IPS-15b (cell line): ENCODE data around the gene RNF222.

ENCODE experiments used
- H3K27me3 ChIP-seq: one replicate; pipeline ENCODE4 v1.6.1; 2013; ENCODE audit warnings: low read length; ENCODE audit not compliant: control insufficient read depth, insufficient read depth
- H3K36me3 ChIP-seq: one replicate; pipeline ENCODE4 v1.6.1; 2013; ENCODE audit warnings: low read length; ENCODE audit not compliant: control insufficient read depth, insufficient read depth
- H3K4me1 ChIP-seq: one replicate; pipeline ENCODE4 v1.6.1; 2013; ENCODE audit warnings: mild to moderate bottlenecking, low read length; ENCODE audit not compliant: control insufficient read depth, insufficient read depth
- H3K4me3 ChIP-seq: one replicate; pipeline ENCODE4 v1.5.1; 2013; ENCODE audit warnings: low read depth, low read length
- H3K9ac ChIP-seq: one replicate; pipeline ENCODE4 v1.6.1; 2013; ENCODE audit warnings: low read depth, mild to moderate bottlenecking, low read length
- H3K9me3 ChIP-seq: one replicate; pipeline ENCODE4 v1.6.1; 2013; ENCODE audit warnings: mild to moderate bottlenecking, low read length; ENCODE audit not compliant: control insufficient read depth, insufficient read depth

RNF222 gene

DNA sequence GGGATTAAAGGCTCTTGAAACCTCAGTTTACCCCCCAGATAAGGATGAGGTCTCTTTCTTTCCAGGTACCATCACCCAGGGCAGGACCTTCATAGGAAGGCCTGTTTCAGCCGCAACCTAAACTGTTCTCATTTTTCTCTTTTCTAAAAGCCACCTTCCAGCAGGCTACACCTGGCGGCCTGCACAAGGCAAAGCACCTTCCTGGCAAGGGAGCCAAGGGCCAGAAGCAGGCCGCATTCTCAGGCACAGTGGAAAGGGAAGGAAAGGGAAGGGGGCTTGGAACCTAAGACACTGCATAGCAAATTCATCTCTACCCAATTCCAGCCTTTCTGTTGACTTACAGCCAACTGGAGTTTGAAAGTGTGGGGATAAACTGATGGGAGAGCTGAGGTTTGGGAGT is 29.2 kb upstream of the RNF222 start:
- H3K36me3 ChIP-seq = no peaks in the 10 kb centered on the region
- no peaks in the 10 kb centered on the region for H3K4me1 ChIP-seq
- no peaks in the 10 kb centered on the region for H3K27me3 ChIP-seq
- H3K9me3 ChIP-seq = no peaks in the 10 kb centered on the region
- no peak overlapping the region for H3K9ac ChIP-seq
- no peak overlapping the region for H3K4me3 ChIP-seq

DNA sequence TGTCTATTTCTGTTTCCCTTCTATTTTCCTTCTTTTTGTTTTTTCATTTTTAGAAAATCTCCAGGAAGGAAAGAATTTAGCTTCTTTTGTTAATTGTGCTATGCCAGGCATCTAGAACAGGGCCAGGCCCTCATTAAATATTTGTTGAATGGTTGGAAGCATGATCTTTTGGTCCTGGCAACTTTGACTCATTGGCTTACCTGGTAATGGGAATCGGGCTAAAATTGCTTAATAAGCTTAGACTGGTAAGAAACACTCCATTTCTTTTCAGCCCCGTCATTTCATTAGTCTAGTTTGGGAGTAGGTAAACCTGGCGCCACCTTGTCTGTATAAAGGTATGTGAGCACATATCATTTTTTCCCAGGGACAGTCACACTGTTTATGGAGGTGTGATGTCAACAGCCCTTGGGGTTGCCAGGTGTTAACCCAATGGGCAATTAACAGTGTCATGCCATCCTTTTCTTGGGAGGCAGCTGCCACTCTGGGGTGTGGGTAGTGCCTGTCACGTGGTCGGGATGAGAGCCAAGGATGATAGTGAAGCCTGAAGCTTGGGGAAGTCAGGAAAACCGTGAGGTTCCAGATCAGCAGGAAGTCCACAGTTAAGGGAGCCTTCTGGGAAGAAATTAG is 28.6 kb upstream of the RNF222 start:
- H3K9ac ChIP-seq = no peak overlapping the region
- no peaks in the 10 kb centered on the region for H3K27me3 ChIP-seq
- no peak overlapping the region for H3K4me3 ChIP-seq
- H3K4me1 ChIP-seq = no peaks in the 10 kb centered on the region
- no peaks in the 10 kb centered on the region for H3K36me3 ChIP-seq
- H3K9me3 ChIP-seq = no peaks in the 10 kb centered on the region

DNA sequence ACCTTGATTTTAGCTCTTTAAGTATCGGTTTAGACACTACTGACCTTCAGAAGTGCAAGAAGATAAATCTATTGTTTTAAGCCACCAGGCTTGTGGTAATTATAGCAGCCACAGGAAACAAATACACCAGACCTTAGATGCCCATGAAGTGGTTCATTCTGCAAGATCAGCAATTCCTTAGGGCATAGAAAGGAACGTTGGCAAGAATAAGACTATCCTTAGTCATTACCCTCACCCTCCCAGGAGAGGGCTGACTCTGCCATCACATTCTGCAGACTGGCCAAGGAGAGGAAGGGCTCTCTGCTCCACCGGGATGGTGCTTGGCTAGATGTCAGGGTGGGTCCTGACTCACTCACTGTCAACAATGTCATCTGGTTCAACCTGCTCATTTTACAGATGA is 23.9 kb upstream of the RNF222 start:
- no peak overlapping the region for H3K9ac ChIP-seq
- H3K36me3 ChIP-seq = no peaks in the 10 kb centered on the region
- H3K27me3 ChIP-seq = no peaks in the 10 kb centered on the region
- H3K9me3 ChIP-seq = no peaks in the 10 kb centered on the region
- H3K4me1 ChIP-seq = no peaks in the 10 kb centered on the region
- no peak overlapping the region for H3K4me3 ChIP-seq

DNA sequence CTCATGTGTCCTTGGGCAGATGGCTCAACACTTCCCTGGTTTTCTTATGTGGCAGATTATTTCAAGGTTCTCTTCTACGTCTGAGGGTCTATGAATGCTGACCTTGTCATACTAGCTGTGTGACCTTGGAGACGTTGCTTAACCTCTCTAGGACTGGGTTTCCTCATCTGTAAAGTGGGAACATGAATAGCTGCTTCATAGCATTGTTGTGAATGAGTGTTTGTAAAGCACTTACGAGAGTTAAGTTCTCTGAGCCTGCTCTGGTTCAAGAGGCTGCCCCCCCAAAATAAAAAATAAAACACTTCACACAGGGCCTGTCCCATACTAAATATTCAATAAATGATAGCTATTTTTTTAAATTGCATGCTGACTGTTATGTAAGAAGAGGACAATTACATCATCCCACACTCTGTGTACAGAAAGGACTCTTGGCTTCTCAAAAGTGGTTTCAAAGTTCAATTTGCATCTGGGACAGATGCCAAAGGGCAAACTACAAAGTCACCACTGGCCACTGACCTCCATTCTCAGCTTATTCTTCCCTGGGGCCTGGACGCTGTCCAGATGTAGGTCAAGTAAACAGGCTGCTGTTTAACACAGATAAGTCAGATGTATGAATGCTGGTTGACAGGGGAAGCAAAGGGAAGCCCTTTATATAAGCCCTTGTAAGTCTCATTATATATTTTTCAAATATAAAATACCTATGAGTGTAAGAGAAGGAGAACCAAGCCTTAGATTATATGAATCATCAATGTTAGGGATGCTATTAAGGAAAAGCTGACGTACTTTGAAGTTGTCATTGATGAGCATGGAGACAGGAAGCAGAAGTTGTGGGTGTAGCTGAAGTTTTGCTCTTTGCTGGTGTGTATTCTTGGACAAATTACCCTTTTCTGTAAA is 22.7 kb upstream of the RNF222 start:
- no peak overlapping the region for H3K9ac ChIP-seq
- H3K36me3 ChIP-seq = no peaks in the 10 kb centered on the region
- no peaks in the 10 kb centered on the region for H3K27me3 ChIP-seq
- no peak overlapping the region for H3K4me3 ChIP-seq
- no peaks in the 10 kb centered on the region for H3K9me3 ChIP-seq
- no peaks in the 10 kb centered on the region for H3K4me1 ChIP-seq

DNA sequence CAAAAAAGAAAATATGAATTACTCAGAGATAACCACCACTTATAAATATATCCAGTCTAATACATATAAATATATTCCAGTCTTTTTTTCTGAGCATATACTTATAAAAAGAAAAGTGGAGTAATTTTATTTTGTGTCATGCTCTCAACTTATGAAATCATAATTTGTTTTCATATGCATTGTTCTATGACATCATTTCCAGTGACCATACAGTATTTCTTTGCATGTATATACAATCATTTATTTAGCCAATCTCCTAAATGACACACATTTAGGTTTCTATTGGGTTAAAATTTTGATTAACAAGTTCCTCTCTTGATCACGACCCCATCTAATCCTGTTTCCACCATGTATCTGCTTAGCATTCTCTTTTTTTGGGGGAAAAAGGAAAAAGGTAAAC is 21.7 kb upstream of the RNF222 start:
- Histone ChIP-seq H3K4me3 (no peak overlapping the region), H3K9me3 (no peaks in the 10 kb centered on the region), H3K36me3 (no peaks in the 10 kb centered on the region), H3K9ac (no peak overlapping the region), H3K4me1 (no peaks in the 10 kb centered on the region), H3K27me3 (no peaks in the 10 kb centered on the region)

DNA sequence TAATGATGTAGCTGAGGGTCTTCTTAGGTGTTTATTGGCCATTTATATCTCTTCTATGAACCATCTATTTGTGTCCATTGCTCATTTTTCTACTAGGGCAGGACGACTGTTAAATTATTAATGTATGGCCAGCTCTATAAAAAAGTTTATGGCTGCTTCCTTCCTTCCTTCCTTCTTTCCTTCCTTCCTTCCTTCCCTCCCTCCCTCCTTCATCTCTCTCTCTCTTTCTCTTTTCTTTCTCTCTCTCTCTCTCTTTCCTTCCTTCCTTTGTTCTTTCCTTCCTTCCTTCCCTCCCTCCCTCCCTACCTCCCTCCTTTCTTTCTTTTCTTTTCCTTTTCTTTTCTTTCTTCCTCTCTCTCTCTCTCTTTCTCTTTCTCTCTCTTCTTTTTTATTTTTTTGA is 20.8 kb upstream of the RNF222 start:
- Histone ChIP-seq H3K9ac (no peak overlapping the region), H3K4me3 (no peak overlapping the region), H3K36me3 (no peaks in the 10 kb centered on the region), H3K9me3 (no peaks in the 10 kb centered on the region), H3K27me3 (no peaks in the 10 kb centered on the region), H3K4me1 (no peaks in the 10 kb centered on the region)

DNA sequence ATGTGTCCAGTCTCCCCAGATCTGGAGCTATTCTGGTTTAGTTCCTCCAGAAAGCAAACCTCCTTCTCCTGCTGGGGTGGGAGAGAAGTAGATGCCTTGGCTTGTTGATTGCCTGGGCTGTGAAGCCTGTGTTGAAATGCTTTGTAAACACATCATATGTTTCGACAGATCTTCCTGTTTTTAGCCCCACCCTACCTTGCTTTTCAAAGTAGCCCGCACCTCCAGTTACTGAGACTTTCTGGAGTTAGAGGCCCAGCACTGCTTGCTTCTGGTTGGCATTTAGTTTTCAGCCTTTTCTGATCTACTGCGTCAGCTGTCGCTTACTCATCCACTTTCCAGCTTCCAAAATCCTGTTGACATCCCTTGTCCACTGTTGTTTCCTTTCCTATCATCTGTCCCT is 20.2 kb upstream of the RNF222 start:
- Histone ChIP-seq H3K9ac (no peak overlapping the region), H3K27me3 (no peaks in the 10 kb centered on the region), H3K4me3 (no peak overlapping the region), H3K4me1 (no peaks in the 10 kb centered on the region), H3K36me3 (no peaks in the 10 kb centered on the region), H3K9me3 (no peaks in the 10 kb centered on the region)

DNA sequence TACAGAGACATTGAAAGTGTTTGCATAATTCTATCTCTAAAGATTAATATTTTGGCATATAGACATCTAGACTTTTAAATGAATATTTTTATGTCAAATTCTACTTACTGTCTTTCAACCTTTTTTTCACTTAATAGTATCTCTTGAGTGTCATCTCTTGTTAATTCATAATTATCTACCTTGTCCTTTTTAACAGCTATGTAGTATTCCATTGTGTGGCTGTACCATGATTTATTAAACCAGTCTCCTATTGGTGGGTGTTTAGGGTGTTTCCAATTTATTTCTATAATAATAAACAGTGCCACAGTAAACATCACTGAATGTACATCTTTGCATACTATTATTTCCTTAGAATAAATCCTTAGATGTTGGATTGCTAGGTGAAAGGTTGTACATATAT is 16.3 kb upstream of the RNF222 start:
- no peaks in the 10 kb centered on the region for H3K27me3 ChIP-seq

DNA sequence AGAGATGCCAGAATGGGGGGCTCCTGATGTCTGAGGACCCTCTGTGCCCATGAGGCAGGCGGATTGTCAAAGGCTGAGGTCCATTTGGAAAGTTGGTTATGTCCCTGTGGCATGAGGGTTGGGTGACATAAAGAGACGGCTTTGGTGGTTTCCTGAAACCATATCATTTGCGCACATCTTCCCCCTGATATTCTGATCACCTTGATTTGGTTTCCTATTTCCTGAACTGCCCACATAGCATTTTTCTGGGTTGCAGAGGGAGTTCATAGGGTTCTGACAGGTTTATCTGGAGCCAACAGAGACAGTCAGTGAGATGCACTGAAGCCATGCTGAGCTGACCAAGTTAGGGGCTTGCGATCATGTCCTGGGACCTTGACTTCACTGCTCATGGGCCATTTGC is 15.7 kb upstream of the RNF222 start:
- Histone ChIP-seq H3K9ac (no peak overlapping the region), H3K9me3 (no peaks in the 10 kb centered on the region), H3K36me3 (no peaks in the 10 kb centered on the region), H3K4me1 (peaks cover 3% of the 10 kb centered on the region), H3K4me3 (no peak overlapping the region), H3K27me3 (no peaks in the 10 kb centered on the region)

More for the DNA sequence above, 16.3 kb upstream of the RNF222 start:
- H3K9me3 ChIP-seq = no peaks in the 10 kb centered on the region
- peaks cover 3% of the 10 kb centered on the region for H3K4me1 ChIP-seq
- H3K4me3 ChIP-seq = no peak overlapping the region
- H3K36me3 ChIP-seq = no peaks in the 10 kb centered on the region
- no peak overlapping the region for H3K9ac ChIP-seq

DNA sequence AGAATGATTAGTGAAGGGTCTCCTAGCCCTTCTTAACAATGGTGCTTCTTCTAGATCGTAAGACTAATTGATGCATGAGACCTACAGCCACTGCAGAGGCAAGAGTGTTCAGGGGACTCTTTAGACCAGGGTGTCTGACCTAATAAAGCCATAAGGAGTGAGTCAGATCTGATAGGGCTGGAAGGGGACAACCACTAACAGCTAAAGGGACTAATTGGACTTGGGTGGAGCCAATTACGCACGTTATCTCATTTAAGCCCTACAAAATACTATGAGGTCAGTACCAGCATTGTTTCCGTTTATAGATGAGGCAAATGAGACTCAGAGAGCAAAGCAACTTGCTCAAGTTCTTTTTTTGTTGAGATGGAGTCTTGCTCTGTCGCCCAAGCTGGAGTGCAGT is 14.5 kb upstream of the RNF222 start:
- Histone ChIP-seq H3K27me3 (no peaks in the 10 kb centered on the region), H3K36me3 (no peaks in the 10 kb centered on the region), H3K4me1 (peaks cover 6% of the 10 kb centered on the region), H3K9ac (no peak overlapping the region), H3K4me3 (no peak overlapping the region), H3K9me3 (no peaks in the 10 kb centered on the region)

DNA sequence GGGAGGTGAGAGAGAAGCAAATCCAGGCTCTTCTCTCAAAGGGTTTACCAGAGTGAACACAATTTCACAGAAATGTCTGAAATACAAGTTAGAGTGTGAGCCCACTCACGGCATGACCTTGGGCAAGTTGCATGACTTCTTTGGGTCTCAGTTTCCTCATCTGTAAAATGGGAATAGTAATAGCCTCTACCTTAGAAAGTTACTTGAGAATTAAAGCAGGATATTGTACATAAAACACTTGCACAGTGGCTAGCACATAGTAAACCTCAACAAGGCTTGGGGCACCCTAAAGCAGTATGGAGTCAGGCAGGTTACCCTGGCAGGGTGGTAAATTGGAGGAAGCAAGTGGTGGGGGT is 13.2 kb upstream of the RNF222 start:
- Histone ChIP-seq H3K9me3 (no peaks in the 10 kb centered on the region), H3K4me1 (peaks cover 6% of the 10 kb centered on the region), H3K4me3 (no peak overlapping the region), H3K27me3 (no peaks in the 10 kb centered on the region), H3K36me3 (no peaks in the 10 kb centered on the region), H3K9ac (no peak overlapping the region)
